Heart right ventricle (tissue), 16 donors: ENCODE results near the gene CELSR1. TPM values are rescaled to one million over a fixed set of nuclear protein-coding genes. Genes with fewer than 3 reads are reported as not detected.

Experiments used
- ATAC-seq, 8 donors: fragments of 200-7000 bp; cut with Tn5 transposase; one replicate each; pipeline ENCODE4 v1.9.1; 2020; ENCODE audit warnings: mild to moderate bottlenecking in 8 of 8, moderate library complexity in 8 of 8, moderate number of reproducible peaks in 1 of 8
- DNase-seq, 2 donors: peaks; one replicate each; pipeline ENCODE4 v3.0.0-alpha.2; 2020
- H3K27ac ChIP-seq, 10 donors: fragments of 200-600 bp; sonication (generic) in 2 of 10; one replicate each; pipeline versions ENCODE4 v1.5.0 to v1.8.0; 2020 to 2022; ENCODE audit warnings: mild to moderate bottlenecking in 3 of 10
- H3K27me3 ChIP-seq, 7 donors: fragments of 200-600 bp; one replicate each; pipeline ENCODE4 v1.8.0; 2021 to 2022; ENCODE audit warnings: mild to moderate bottlenecking in 2 of 7
- H3K36me3 ChIP-seq, 9 donors: fragments of 200-600 bp; sonication (generic) in 1 of 9; one replicate each; pipeline versions ENCODE4 v1.5.0 to v1.8.0; 2020 to 2022; ENCODE audit warnings: mild to moderate bottlenecking in 2 of 9
- H3K4me1 ChIP-seq, 9 donors: fragments of 200-600 bp; sonication (generic) in 1 of 9; one replicate each; pipeline versions ENCODE4 v1.5.0 to v1.8.0; 2020 to 2022; ENCODE audit warnings: mild to moderate bottlenecking in 4 of 9
- H3K4me3 ChIP-seq, 10 donors: fragments of 200-600 bp; sonication (generic) in 2 of 10; one replicate each; pipeline versions ENCODE4 v1.5.0 to v1.8.0; 2020 to 2022; ENCODE audit warnings: mild to moderate bottlenecking in 7 of 10, moderate library complexity in 2 of 10
- H3K9me3 ChIP-seq, 11 donors: fragments of 200-600 bp in 10 of 11; sonication (generic) in 2 of 11; one replicate each; pipeline versions ENCODE4 v1.5.0 to v1.8.0; 2013 to 2022; ENCODE audit warnings: mild to moderate bottlenecking in 2 of 11, control low read depth in 1 of 11, moderate library complexity in 1 of 11
- CTCF ChIP-seq, 9 donors: fragments of 200-600 bp; sonication (generic) in 2 of 9; IDR thresholded peaks; one replicate each; pipeline versions ENCODE4 v1.5.0 to v1.8.0; 2021 to 2022; ENCODE audit warnings: antibody characterized with exemption in 9 of 9, mild to moderate bottlenecking in 5 of 9, moderate library complexity in 1 of 9
- WGBS, 2 donors: extraction: QIAGEN DNeasy Blood & Tissue Kit; methylation state at CpG; one replicate each; pipeline ENCODE4 v1.1.7; 2013; ENCODE audit warnings: inconsistent platforms in 1 of 2; 5-methylcytosine and 5-hydroxymethylcytosine counted together
- intact Hi-C, 10 donors: fragments of 100-400 bp; cut with DNase I; formaldehyde crosslinking; loops; one replicate each; pipeline versions ENCODE4 v1.11.1 to v1.14.2; 2022
- polyA plus RNA-seq, 2 donors: library from polyadenylated mRNA; stranded (reverse); fragments of 200-250 nt; gene quantifications; one replicate each; pipeline ENCODE4 v1.2.3, GENCODE V29; 2013
- total RNA-seq, 10 donors: library from RNA; stranded (reverse); fragmentation: NEBNext Ultra II Directional in 3 of 10; extraction: Animal tissue kit (Norgen Biotek cat#: 25700) in 3 of 10; gene quantifications; one replicate each; pipeline versions ENCODE4 v1.2.1 to v1.2.4, GENCODE V29; 2021 to 2023
- donor health status: Arrhythmogenic right ventricular cardiomyopathy.
- donor health status: ischemic (EF 13 %, LVEDD 7.1; RV severe dilation, severe dysfunction).
- donor health status: healthy with polysubstance abuse.
- donor health status: DM: no; HTN: yes; CAD: no.
- donor health status: DM: no; HTN: no; CAD: no.
- donor health status: ischemic (EF 25% LVEDD 6.9; RV normal size, moderate dysfunction).
- donor health status: ischemic (EF 25% LVEDD 5.7; RV mildly dilated, moderate dysfunction).
- donor health status: healthy.
- donor health status: DM: yes; HTN: yes; CAD: no.
- donor health status: Ischemic cardiomyopathy.
- donor health status: ischemic (EF 35%, LVEDD 5.7; RV mildly dilated, moderate dysfunction).
- donor health status: nonischemic (EF 11% LVEDD 7.7; RV severe dilation, severe dysfunction).
- donor health status: DM: yes; HTN: yes; CAD: no.
- donor health status: PGD.
- donor health status: ischemic (EF 29% LVEDD 5.4; RV normal size, mild dysfunction).
- donor health status: nonischemic (EF 23%, LVEDD 6.1; RV moderate dilation, normal function).

CELSR1 gene
- total and polyA plus RNA-seq, 12 donors: 4.0 to 16.7 (median 11.4) TPM

- WGBS, 2 donors: 75 to 79% methylated on average over 14 of the region's 14 CpGs
- DNase-seq: no peak
- Histone ChIP-seq H3K9me3 (no peaks in the 10 kb centered on the region), H3K4me3 (no peak overlapping the region), H3K4me1 (peaks cover 10 to 22% (median 17%) of the 10 kb centered on the region in 9 donors), H3K27me3 (peaks cover 0 to 19% (median 0%) of the 10 kb centered on the region in 7 donors), H3K36me3 (no peaks in the 10 kb centered on the region), H3K27ac (no peak overlapping the region)
- no peak for ATAC-seq
- no peak for TF ChIP-seq CTCF (IDR thresholded peaks at IDR 0.05)
- intact Hi-C loops: loop anchor here in 1 of 10 donors (10.0 kb wide), 1 partner anchor 88 kb away; no protein-coding TSS in a partner anchor
These were observed 120.9 kb downstream of the CELSR1 start for GRCh38 chr22:46416520-46416871.

GRCh38 chr22:46415776-46416519, 121.5 kb downstream of the CELSR1 start:
- peaks cover 0 to 19% (median 0%) of the 10 kb centered on the region in 7 donors for H3K27me3 ChIP-seq
- WGBS, 2 donors: 76 to 77% methylated on average over 30 of the region's 30 CpGs
- H3K36me3 ChIP-seq: no peaks in the 10 kb centered on the region
- TF ChIP-seq CTCF (IDR thresholded peaks at IDR 0.05): no peak
- H3K9me3 ChIP-seq: no peaks in the 10 kb centered on the region
- peaks cover 10 to 22% (median 17%) of the 10 kb centered on the region in 9 donors for H3K4me1 ChIP-seq
- H3K4me3 ChIP-seq: no peak overlapping the region
- DNase-seq (no peak), ATAC-seq (no peak)
- intact Hi-C loops: loop anchor here in 1 of 10 donors (10.0 kb wide), 1 partner anchor 89 kb away; no protein-coding TSS in a partner anchor
- H3K27ac ChIP-seq: no peak overlapping the region

- Histone ChIP-seq H3K27me3 (peaks cover 0 to 19% (median 0%) of the 10 kb centered on the region in 7 donors), H3K9me3 (no peaks in the 10 kb centered on the region), H3K4me3 (no peak overlapping the region), H3K36me3 (no peaks in the 10 kb centered on the region), H3K27ac (no peak overlapping the region), H3K4me1 (peaks cover 10 to 22% (median 17%) of the 10 kb centered on the region in 9 donors)
- DNase-seq: no peak
- no peak for ATAC-seq
- no peak for TF ChIP-seq CTCF (IDR thresholded peaks at IDR 0.05)
- intact Hi-C loops: loop anchor here in 1 of 10 donors (10.0 kb wide), 1 partner anchor 90 kb away; no protein-coding TSS in a partner anchor
- 90 to 93% methylated on average over 19 of the region's 19 CpGs for WGBS, 2 donors
These were observed 122.7 kb downstream of the CELSR1 start for GRCh38 chr22:46414704-46415103.

GRCh38 chr22:46413725-46414379, 123.6 kb downstream of the CELSR1 start:
- peaks cover 10 to 22% (median 15%) of the 10 kb centered on the region in 9 donors for H3K4me1 ChIP-seq
- no peak for TF ChIP-seq CTCF (IDR thresholded peaks at IDR 0.05)
- intact Hi-C loops: loop anchor here in 1 of 10 donors (10.0 kb wide), 1 partner anchor 91 kb away; no protein-coding TSS in a partner anchor
- no peaks in the 10 kb centered on the region for H3K9me3 ChIP-seq
- ATAC-seq (no peak), DNase-seq (no peak)
- WGBS, 2 donors: 72 to 83% methylated on average over 23 of the region's 23 CpGs
- H3K27ac ChIP-seq: no peak overlapping the region
- no peak overlapping the region for H3K4me3 ChIP-seq
- no peaks in the 10 kb centered on the region for H3K36me3 ChIP-seq
- peaks cover 0 to 19% (median 0%) of the 10 kb centered on the region in 7 donors for H3K27me3 ChIP-seq
